ELR (cell line): ENCODE results near the gene ARHGEF7.

Source experiments
- DNase-seq: peaks from one replicate; pipeline ENCODE4 v3.0.0-alpha.2; 2015; ENCODE audit warnings: low read depth

ARHGEF7 gene

GRCh38 chr13:111278743-111279652, 163.9 kb downstream of the ARHGEF7 start:
- no peak for DNase-seq

- DNase-seq = no peak
Measured at GRCh38 chr13:111280226-111280625, 165.1 kb downstream of the ARHGEF7 start.

GRCh38 chr13:111280681-111281585, 165.8 kb downstream of the ARHGEF7 start:
- DNase-seq = peak; percentile 59

- DNase-seq = no peak
Measured at GRCh38 chr13:111281751-111282311, 166.7 kb downstream of the ARHGEF7 start.

- DNase-seq = no peak
Measured at GRCh38 chr13:111282425-111282824, 167.3 kb downstream of the ARHGEF7 start.

- DNase-seq = no peak
Measured at GRCh38 chr13:111282997-111283396, 167.9 kb downstream of the ARHGEF7 start.

GRCh38 chr13:111283457-111283856, 168.3 kb downstream of the ARHGEF7 start:
- DNase-seq = no peak

GRCh38 chr13:111283991-111284390, 168.9 kb downstream of the ARHGEF7 start:
- DNase-seq = no peak

GRCh38 chr13:111284565-111284964, 169.5 kb downstream of the ARHGEF7 start:
- no peak for DNase-seq

- DNase-seq = no peak
Measured at GRCh38 chr13:111286162-111286561, 171.1 kb downstream of the ARHGEF7 start.

GRCh38 chr13:111286749-111287148, 171.6 kb downstream of the ARHGEF7 start:
- no peak for DNase-seq

- no peak for DNase-seq
Measured at GRCh38 chr13:111287201-111287600, 172.1 kb downstream of the ARHGEF7 start.

- DNase-seq = no peak
Measured at GRCh38 chr13:111288276-111288675, 173.2 kb downstream of the ARHGEF7 start.

GRCh38 chr13:111289251-111289650, 174.1 kb downstream of the ARHGEF7 start:
- no peak for DNase-seq

- DNase-seq = no peak
Measured at GRCh38 chr13:111291908-111292307, 176.8 kb downstream of the ARHGEF7 start.

- no peak for DNase-seq
Measured at GRCh38 chr13:111292710-111293485, 177.8 kb downstream of the ARHGEF7 start.

GRCh38 chr13:111295886-111296285, 180.8 kb downstream of the ARHGEF7 start:
- no peak for DNase-seq

- no peak for DNase-seq
Measured at GRCh38 chr13:111296417-111296816, 181.3 kb downstream of the ARHGEF7 start.

- no peak for DNase-seq
Measured at GRCh38 chr13:111298214-111298975, 183.3 kb downstream of the ARHGEF7 start.

- DNase-seq = no peak
Measured at GRCh38 chr13:111302045-111302726, 187.1 kb downstream of the ARHGEF7 start.
